WTC11 (cell line): Measurements from ENCODE around the gene PCDH9. TPM values are rescaled to one million over a fixed set of nuclear protein-coding genes. Genes with fewer than 3 reads are reported as not detected.

Source experiments
- ATAC-seq: fragments of 200-7000 bp; cut with Tn5 transposase; 2 replicates; pipeline ENCODE4 v1.10.0; 2021; ENCODE audit warnings: mild to moderate bottlenecking, moderate library complexity
- CTCF ChIA-PET: fragments of 300-600 bp; sonication (Branson Sonifier 250); formaldehyde crosslinking; loops from one replicate; lab custom pipeline; 2021; ENCODE audit warnings: antibody characterized with exemption; lab: Charles Lee
- POLR2A ChIA-PET: fragments of 350-600 bp; sonication (Branson Sonifier 250); formaldehyde crosslinking; loops from one replicate; lab custom pipeline; 2021; ENCODE audit warnings: antibody characterized with exemption; lab: Charles Lee
- DNase-seq: peaks from one replicate; pipeline ENCODE4 v3.0.0; 2021; ENCODE audit warnings: low spot score
- H3K27ac Mint-ChIP-seq: 2 replicates; pipeline ENCODE4 v1.8.0; 2021; ENCODE audit warnings: mixed read lengths
- H3K27me3 Mint-ChIP-seq: 2 replicates; pipeline ENCODE4 v1.8.0; 2021; ENCODE audit warnings: low read depth, mild to moderate bottlenecking, moderate library complexity, mixed read lengths
- H3K36me3 Mint-ChIP-seq: 2 replicates; pipeline ENCODE4 v1.8.0; 2021; ENCODE audit warnings: mixed read lengths
- H3K4me1 Mint-ChIP-seq: 2 replicates; pipeline ENCODE4 v1.8.0; 2022; ENCODE audit warnings: mixed read lengths
- H3K4me3 Mint-ChIP-seq: 2 replicates; pipeline ENCODE4 v1.8.0; 2021; ENCODE audit warnings: mild to moderate bottlenecking, moderate library complexity, mixed read lengths
- H3K9me3 Mint-ChIP-seq: 2 replicates; pipeline ENCODE4 v1.8.0; 2021; ENCODE audit warnings: mixed read lengths
- ARID4B ChIP-seq: sonication (generic); formaldehyde crosslinking; IDR thresholded peaks from 2 replicates; pipeline ENCODE4 v1.8.0; 2023; ENCODE audit warnings: missing genetic modification reagents, mild to moderate bottlenecking, borderline replicate concordance
- ATF6 ChIP-seq: sonication (generic); formaldehyde crosslinking; IDR thresholded peaks from 2 replicates; pipeline ENCODE4 v1.8.1; 2023; ENCODE audit warnings: mild to moderate bottlenecking, missing genetic modification reagents
- CBFB ChIP-seq: sonication (generic); formaldehyde crosslinking; IDR thresholded peaks from 2 replicates; pipeline ENCODE4 v1.8.1; 2022; ENCODE audit warnings: mild to moderate bottlenecking, low read depth, missing genetic modification reagents
- CDX4 ChIP-seq: fragments of 250-450 bp; sonication (Bioruptor Pico); IDR thresholded peaks from 2 replicates; pipeline ENCODE4 v1.9.0; 2021; ENCODE audit warnings: moderate library complexity, mild to moderate bottlenecking, inconsistent platforms, borderline replicate concordance
- ESRRA ChIP-seq: sonication (generic); formaldehyde crosslinking; IDR thresholded peaks from 2 replicates; pipeline ENCODE4 v1.8.1; 2022; ENCODE audit warnings: mild to moderate bottlenecking, missing genetic modification reagents, borderline replicate concordance
- FOXJ3 ChIP-seq: sonication (generic); formaldehyde crosslinking; IDR thresholded peaks from 2 replicates; pipeline ENCODE4 v1.9.0; 2021; ENCODE audit warnings: missing genetic modification reagents, mild to moderate bottlenecking, borderline replicate concordance
- FOXK1 ChIP-seq: sonication (generic); formaldehyde crosslinking; IDR thresholded peaks from 2 replicates; pipeline ENCODE4 v1.8.0; 2022; ENCODE audit warnings: mild to moderate bottlenecking, moderate library complexity, missing genetic modification reagents
- FOXP4 ChIP-seq: sonication (generic); formaldehyde crosslinking; IDR thresholded peaks from 2 replicates; pipeline ENCODE4 v1.8.0; 2022; ENCODE audit warnings: mild to moderate bottlenecking, missing genetic modification reagents
- GTF2I ChIP-seq: fragments of 250-450 bp; sonication (Bioruptor Pico); conservative IDR thresholded peaks from 2 replicates; pipeline ENCODE4 v1.4.0; 2021; ENCODE audit warnings: mild to moderate bottlenecking
- JAZF1 ChIP-seq: fragments of 250-450 bp; sonication (Bioruptor Pico); IDR thresholded peaks from 2 replicates; pipeline ENCODE4 v1.9.0; 2021; ENCODE audit warnings: moderate library complexity, mild to moderate bottlenecking, inconsistent platforms
- MAX ChIP-seq: sonication (generic); formaldehyde crosslinking; IDR thresholded peaks from 2 replicates; pipeline ENCODE4 v1.8.0; 2022; ENCODE audit warnings: mild to moderate bottlenecking, missing genetic modification reagents
- MYBL2 ChIP-seq: sonication (generic); formaldehyde crosslinking; IDR thresholded peaks from 2 replicates; pipeline ENCODE4 v1.8.1; 2023; ENCODE audit warnings: mild to moderate bottlenecking, moderate library complexity, missing genetic modification reagents
- NR2C2 ChIP-seq: sonication (generic); formaldehyde crosslinking; IDR thresholded peaks from 2 replicates; pipeline ENCODE4 v1.8.0; 2022; ENCODE audit warnings: mild to moderate bottlenecking, missing genetic modification reagents
- OVOL2 ChIP-seq: fragments of 250-450 bp; sonication (Bioruptor Pico); IDR thresholded peaks from 2 replicates; pipeline ENCODE4 v1.9.0; 2021; ENCODE audit warnings: mild to moderate bottlenecking, borderline replicate concordance
- RORB ChIP-seq: fragments of 250-450 bp; sonication (Bioruptor Pico); IDR thresholded peaks from 2 replicates; pipeline ENCODE4 v1.9.0; 2021; ENCODE audit warnings: mild to moderate bottlenecking
- SMAD3 ChIP-seq: sonication (generic); formaldehyde crosslinking; IDR thresholded peaks from 2 replicates; pipeline ENCODE4 v1.8.0; 2022; ENCODE audit warnings: missing genetic modification reagents, mild to moderate bottlenecking, borderline replicate concordance
- SMAD4 ChIP-seq: sonication (generic); formaldehyde crosslinking; IDR thresholded peaks from 2 replicates; pipeline ENCODE4 v1.8.0; 2022; ENCODE audit warnings: mild to moderate bottlenecking, missing genetic modification reagents
- TP53 ChIP-seq: sonication (generic); formaldehyde crosslinking; IDR thresholded peaks from 2 replicates; pipeline ENCODE4 v1.8.1; 2023; ENCODE audit warnings: mild to moderate bottlenecking, missing genetic modification reagents
- USF1 ChIP-seq: sonication (generic); formaldehyde crosslinking; IDR thresholded peaks from 2 replicates; pipeline ENCODE4 v1.8.0; 2022; ENCODE audit warnings: mild to moderate bottlenecking, missing genetic modification reagents
- ZNF423 ChIP-seq: fragments of 250-450 bp; sonication (Bioruptor Pico); IDR thresholded peaks from 2 replicates; pipeline ENCODE4 v2.1.2; 2022; ENCODE audit warnings: mild to moderate bottlenecking, moderate library complexity
- total RNA-seq: library from RNA; stranded (reverse); gene quantifications from 3 replicates; pipeline ENCODE4 v1.2.3, GENCODE V29; 2021

PCDH9 gene
- total RNA-seq, 1 experiment from 2014 or later = 0.48 TPM

- H3K4me1 Mint-ChIP-seq = peaks cover 11% of the 10 kb centered on the region
- TF ChIP-seq MAX (CRISPR knock-in tag) = no peak
- TF ChIP-seq FOXJ3 (CRISPR knock-in tag) = no peak
- no peak for TF ChIP-seq FOXK1
- no peak for TF ChIP-seq SMAD3 (CRISPR knock-in tag)
- TF ChIP-seq FOXP4 (CRISPR knock-in tag) = no peak
- no peak for TF ChIP-seq ESRRA
- TF ChIP-seq ATF6 (CRISPR knock-in tag) = no peak
- no peak for TF ChIP-seq MYBL2 (CRISPR knock-in tag)
- no peak for TF ChIP-seq CBFB
- TF ChIP-seq, all 79 proteins: peak for 0
- no peaks in the 10 kb centered on the region for H3K9me3 Mint-ChIP-seq
Measured at GRCh38 chr13:67131393-67131792, 98.7 kb downstream of the PCDH9 start.

GRCh38 chr13:67130444-67130843 is 99.7 kb downstream of the PCDH9 start:
- POLR2A ChIA-PET = no interaction called here
- Mint-ChIP-seq H3K27me3 (no peaks in the 10 kb centered on the region), H3K4me3 (no peak overlapping the region), H3K9me3 (no peaks in the 10 kb centered on the region), H3K36me3 (no peaks in the 10 kb centered on the region), H3K4me1 (peaks cover 11% of the 10 kb centered on the region), H3K27ac (no peak overlapping the region)
- CTCF ChIA-PET = no interaction called here
- ATAC-seq = no peak
- TF ChIP-seq ESRRA (no peak), MYBL2 (CRISPR knock-in tag) (no peak), TP53 (CRISPR knock-in tag) (no peak), CDX4 (CRISPR knock-in tag) (no peak), SMAD4 (CRISPR knock-in tag) (no peak), ARID4B (CRISPR knock-in tag) (no peak), ZNF423 (no peak), RORB (no peak), GTF2I (CRISPR knock-in tag) (no peak), USF1 (CRISPR knock-in tag) (no peak), JAZF1 (CRISPR knock-in tag) (no peak), NR2C2 (CRISPR knock-in tag) (no peak), OVOL2 (CRISPR knock-in tag) (no peak)
- DNase-seq = no peak

More at GRCh38 chr13:67131393-67131792, 98.7 kb downstream of the PCDH9 start:
- Mint-ChIP-seq H3K27me3 (no peaks in the 10 kb centered on the region), H3K36me3 (no peaks in the 10 kb centered on the region), H3K4me3 (no peak overlapping the region), H3K27ac (no peak overlapping the region)
- ChIA-PET POLR2A (no interaction called here), CTCF (no interaction called here)
- DNase-seq (no peak), ATAC-seq (no peak)
